CD4-positive, alpha-beta T cell treated with Interleukin-15 for 1 hour (primary cell): ENCODE data around the gene JAKMIP2.
"Not testable (repeated sequence)": the region's sequence is repeated elsewhere in the genome, so short reads cannot be mapped to it uniquely, and the experiment has no call there.

Source experiments
- DNase-seq: peaks from one replicate; pipeline ENCODE4 v3.0.0-alpha.2; 2020

JAKMIP2 gene

DNA sequence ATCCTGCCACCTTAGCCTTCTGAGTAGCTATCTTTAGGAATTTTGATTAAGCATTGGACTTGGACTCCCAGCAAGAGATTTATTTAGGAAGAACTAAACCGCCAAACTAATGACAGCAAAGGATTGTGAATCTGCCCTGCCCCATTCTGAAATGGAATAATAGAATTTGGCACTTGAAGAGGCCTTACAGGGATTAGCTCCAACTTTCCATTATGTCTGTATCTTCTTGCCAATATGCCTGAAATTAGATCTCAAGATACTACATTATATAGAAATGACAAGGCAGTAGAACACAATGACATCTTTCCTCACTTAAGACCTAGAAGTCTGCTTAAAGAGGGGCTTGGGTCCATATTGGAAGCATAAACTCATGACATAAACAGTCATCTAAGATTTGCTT is 195.7 kb downstream of the JAKMIP2 start:
- DNase-seq, result no peak

GRCh38 chr5:147586221-147586620 is 196.3 kb downstream of the JAKMIP2 start:
- DNase-seq, result no peak

- DNase-seq, result not testable (repeated sequence)
Measured at GRCh38 chr5:147582272-147582671, 200.3 kb downstream of the JAKMIP2 start.

GRCh38 chr5:147580418-147580817 is 202.1 kb downstream of the JAKMIP2 start:
- not testable (repeated sequence) for DNase-seq

DNA sequence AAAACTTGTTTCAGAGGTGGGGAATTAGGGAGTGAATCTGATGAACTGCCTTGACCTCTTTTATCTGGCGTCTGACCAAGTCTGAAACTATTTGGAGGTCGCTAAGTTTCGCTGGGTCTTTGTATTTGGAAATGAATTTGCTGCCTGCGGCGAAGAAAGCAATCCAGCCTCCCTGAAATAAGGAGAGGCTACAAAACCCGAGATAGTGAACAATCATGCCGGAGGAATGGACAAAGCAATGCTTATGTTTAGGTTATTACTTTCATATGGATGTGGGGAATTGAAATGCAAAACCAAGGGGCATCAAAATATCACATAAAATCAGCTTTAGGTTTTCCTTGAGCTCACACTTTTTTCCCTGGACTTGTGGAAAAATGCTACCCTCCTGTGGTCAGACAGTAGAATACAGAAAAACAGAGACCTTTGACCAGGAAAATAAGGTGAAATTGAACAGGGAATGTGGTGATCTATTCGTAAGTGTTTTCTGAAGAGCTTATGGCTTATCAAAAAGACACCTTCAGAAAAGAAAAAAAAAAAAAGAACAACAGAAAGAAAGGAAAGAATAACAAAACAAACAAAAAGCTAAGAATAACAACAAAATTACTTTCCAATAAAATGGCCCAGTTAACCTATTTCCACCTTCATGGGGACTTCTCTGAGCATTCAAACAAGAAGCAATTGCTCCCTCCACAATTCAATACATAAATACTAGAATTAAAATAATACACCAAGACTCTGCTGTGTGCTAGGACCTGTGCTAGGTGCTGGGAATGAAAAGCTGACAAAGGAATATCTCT is 204.1 kb downstream of the JAKMIP2 start:
- no peak for DNase-seq

- no peak for DNase-seq
Measured at GRCh38 chr5:147576646-147577535, 205.6 kb downstream of the JAKMIP2 start.

- no peak for DNase-seq
Measured at GRCh38 chr5:147575598-147575997, 206.9 kb downstream of the JAKMIP2 start.

- no peak for DNase-seq
Measured at GRCh38 chr5:147573211-147573610, 209.3 kb downstream of the JAKMIP2 start.

DNA sequence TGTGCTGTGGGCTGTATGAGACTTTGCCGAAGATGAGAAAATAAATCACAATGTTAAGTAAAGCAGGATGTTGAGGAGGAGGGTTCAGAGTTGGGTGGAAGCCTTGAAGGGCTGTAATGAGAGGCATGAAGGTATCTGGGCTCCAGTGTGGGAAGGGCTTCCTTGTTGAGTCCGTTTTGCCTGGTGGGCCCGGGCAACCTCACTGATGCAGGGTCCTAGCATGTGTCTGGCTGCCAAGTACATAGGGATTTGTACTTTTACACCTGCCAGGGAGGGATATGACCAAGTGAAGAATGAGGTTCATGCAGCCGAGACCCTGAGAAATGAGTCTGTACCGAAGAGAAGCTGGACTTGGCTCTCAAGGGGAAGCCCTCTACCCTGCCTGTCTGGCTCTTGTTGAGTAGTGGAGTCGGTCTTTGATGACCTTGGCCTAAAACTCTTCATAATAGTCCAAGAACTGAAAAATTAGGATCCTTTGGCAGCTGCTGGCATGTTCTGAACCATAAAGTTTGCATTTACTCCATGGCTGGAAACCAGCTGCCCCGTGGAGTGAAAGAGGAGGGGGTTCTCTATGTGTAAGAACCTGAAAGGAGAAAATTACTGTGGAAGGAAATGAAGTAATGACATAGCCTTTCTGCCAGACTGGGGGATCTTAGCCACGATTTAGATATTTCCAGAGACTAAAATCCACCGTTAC is 213.7 kb downstream of the JAKMIP2 start:
- DNase-seq, result no peak

GRCh38 chr5:147567917-147568598 is 214.5 kb downstream of the JAKMIP2 start:
- no peak for DNase-seq

DNA sequence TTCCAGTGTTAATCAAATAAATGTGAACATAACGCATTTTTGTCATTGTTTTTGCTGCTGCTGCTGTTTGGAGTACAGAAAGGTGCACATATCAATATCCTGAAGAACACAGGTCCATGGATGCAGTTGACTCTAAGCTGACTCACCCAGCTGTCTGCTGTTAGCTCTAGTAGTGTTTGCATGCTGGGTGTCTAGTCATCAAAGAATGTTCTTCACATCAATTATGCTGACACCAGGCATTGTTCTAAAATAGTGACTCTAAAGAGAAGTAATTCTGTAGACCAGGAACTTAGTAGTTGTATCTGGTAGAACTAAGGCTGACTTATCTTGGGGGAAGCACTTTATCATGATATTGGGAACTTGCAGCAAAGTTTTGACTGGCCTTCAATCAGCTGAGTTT is 217.0 kb downstream of the JAKMIP2 start:
- no peak for DNase-seq

GRCh38 chr5:147564124-147564486 is 218.4 kb downstream of the JAKMIP2 start:
- no peak for DNase-seq

- DNase-seq, result no peak
Measured at GRCh38 chr5:147563466-147564123, 218.9 kb downstream of the JAKMIP2 start.

- no peak for DNase-seq
Measured at GRCh38 chr5:147561435-147561834, 221.1 kb downstream of the JAKMIP2 start.

DNA sequence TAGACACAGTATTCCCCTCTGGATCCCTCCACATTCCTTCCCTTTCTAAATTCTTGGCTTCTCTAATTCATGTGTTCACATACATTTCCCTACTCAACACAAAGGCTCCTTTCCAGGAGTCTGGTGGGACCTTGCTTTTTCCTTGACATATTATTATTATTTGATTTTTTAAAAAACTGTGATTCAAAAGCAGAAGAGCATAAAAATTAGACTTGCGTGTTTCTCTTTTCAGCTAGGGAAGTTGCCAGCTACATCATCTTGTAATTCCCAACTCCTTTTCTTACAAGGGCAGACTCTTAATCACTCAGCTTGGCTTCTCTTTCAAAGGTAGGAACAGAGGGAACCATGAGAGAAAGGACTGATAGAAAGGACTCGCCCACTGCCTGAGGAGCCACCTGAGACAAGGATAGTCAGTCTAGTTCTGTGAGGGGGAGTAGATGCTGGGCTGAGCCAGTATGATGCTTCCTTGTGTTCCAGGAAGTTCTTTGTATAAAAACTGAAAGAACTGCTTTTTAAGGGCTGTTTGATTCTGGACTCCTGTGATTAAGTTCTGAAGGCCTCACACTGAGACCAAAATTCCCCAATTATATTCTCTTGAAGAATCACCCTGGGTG is 221.7 kb downstream of the JAKMIP2 start:
- DNase-seq, result no peak

DNA sequence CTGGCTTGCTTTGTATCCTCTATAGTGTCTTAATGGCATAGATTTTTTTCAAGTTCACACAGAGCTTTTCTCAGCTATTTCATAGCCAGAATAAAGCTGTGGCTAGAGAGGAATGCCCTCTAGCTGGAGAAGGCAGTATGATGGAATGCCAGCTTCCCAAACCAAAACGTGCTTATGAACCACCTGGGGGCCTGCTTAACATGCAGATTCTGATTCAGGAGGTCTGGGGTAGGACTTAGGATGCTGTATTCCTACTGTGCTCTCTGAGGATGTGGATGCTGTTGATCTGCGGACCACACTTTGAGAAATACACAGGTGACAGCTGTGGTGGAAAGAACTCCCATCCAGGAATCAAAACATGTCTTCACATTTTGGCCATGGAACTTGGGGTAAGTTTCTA is 222.8 kb downstream of the JAKMIP2 start:
- no peak for DNase-seq

DNA sequence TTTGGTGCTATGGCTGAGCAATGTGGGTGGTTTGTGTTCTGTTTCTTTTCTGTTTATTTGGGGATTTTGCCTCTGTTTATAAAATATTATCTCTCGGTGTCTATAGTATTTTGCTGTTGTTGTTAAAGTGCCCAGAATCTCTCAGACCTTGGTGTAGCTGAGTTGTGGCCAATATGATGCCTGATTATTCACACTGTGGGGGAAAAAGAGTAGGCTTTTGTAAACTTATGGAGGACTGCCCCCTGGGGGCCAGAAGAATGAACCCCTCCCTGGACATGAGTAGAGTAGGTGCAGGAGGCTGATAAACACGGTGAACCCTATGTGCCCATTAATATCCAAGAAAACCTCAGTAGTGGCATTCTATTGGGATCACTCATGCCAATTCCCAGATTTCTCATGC is 223.7 kb downstream of the JAKMIP2 start:
- no peak for DNase-seq

GRCh38 chr5:147557876-147558745 is 224.4 kb downstream of the JAKMIP2 start:
- no peak for DNase-seq

DNA sequence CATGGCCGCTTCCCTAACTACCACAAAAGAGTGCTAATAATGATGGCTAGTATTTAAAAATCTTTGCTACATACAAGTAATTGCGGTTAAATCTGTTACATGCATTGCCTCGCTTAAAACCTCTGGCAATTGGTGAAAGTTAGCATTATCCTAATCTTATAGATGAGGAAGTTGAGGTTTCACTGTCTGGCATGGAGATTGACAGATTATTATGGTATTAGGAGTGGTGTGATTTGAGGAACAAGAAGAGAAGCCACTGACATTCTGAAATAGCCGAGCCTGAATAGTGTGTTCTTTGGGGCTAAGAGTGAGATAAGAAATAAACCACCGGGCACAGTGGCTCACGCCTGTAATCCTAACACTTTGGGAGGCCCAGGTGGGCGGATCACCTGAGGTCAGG is 227.4 kb downstream of the JAKMIP2 start:
- DNase-seq, result no peak

DNA sequence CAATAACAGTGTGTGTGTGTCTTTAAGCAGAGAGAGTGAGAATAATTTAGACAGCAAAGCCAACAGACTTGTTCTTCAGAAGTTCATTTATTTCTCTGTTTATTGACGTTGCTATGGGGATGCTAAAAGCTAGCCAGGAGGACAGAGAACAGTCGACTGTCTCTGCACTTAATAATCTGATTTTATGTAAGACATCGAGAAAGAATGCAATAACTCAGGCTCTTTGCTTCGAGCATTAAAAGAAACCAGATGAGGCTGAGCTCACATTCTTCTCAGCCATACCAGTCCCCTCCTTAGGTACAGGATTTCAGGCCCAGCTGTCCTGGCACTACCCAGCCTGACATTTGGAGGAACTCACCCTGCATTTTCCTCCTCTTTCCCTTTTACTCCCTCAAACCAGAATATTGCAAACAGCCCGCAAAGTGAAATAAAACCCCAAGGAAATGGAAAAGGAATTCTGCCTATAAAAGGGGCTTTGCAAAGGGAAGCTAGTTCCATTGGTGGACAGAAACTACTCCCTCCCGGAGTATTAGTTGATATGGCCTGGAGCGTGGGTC is 228.2 kb downstream of the JAKMIP2 start:
- no peak for DNase-seq
